Central memory CD8-positive, alpha-beta T cell (primary cell): Measurements from ENCODE around the gene PGBD1.
"Not testable (repeated sequence)": the region's sequence is repeated elsewhere in the genome, so short reads cannot be mapped to it uniquely, and the experiment has no call there.

ENCODE experiments used
- ATAC-seq: fragments of 150-1000 bp; cut with Tn5 transposase; replicated peaks from 2 replicates; pipeline ENCODE4 v1.10.0; 2022; ENCODE audit warnings: mild to moderate bottlenecking, moderate FRiP score, moderate number of reproducible peaks; ENCODE audit not compliant: poor library complexity, severe bottlenecking; ENCODE audit errors: extremely low read depth
- DNase-seq, 2 donors: peaks; one replicate each; pipeline ENCODE4 v3.0.0; 2021; ENCODE audit warnings: low spot score in 2 of 2
- H3K27ac Mint-ChIP-seq: one replicate; pipeline ENCODE4 v1.8.0; 2022; ENCODE audit warnings: low read depth, mild to moderate bottlenecking, moderate library complexity, mixed read lengths
- H3K27me3 Mint-ChIP-seq: one replicate; pipeline ENCODE4 v1.8.0; 2022; ENCODE audit warnings: mixed read lengths
- H3K36me3 Mint-ChIP-seq: one replicate; pipeline ENCODE4 v1.8.0; 2022; ENCODE audit warnings: mild to moderate bottlenecking, moderate library complexity, mixed read lengths; ENCODE audit not compliant: insufficient read depth
- H3K4me1 Mint-ChIP-seq: one replicate; pipeline ENCODE4 v1.8.0; 2022; ENCODE audit warnings: mixed read lengths
- H3K4me3 Mint-ChIP-seq: one replicate; pipeline ENCODE4 v1.8.0; 2022; ENCODE audit warnings: mild to moderate bottlenecking, moderate library complexity, mixed read lengths
- H3K9me3 Mint-ChIP-seq: one replicate; pipeline ENCODE4 v1.8.0; 2022; ENCODE audit warnings: mixed read lengths

PGBD1 gene

GRCh38 chr6:28291573-28291972 is 10.2 kb downstream of the PGBD1 start:
- DNase-seq: no peak
- Mint-ChIP-seq H3K27me3 (no peaks in the 10 kb centered on the region), H3K9me3 (no peaks in the 10 kb centered on the region), H3K4me3 (no peak overlapping the region), H3K36me3 (no peaks in the 10 kb centered on the region), H3K27ac (no peak overlapping the region), H3K4me1 (no peaks in the 10 kb centered on the region)
- no peak for ATAC-seq

DNA sequence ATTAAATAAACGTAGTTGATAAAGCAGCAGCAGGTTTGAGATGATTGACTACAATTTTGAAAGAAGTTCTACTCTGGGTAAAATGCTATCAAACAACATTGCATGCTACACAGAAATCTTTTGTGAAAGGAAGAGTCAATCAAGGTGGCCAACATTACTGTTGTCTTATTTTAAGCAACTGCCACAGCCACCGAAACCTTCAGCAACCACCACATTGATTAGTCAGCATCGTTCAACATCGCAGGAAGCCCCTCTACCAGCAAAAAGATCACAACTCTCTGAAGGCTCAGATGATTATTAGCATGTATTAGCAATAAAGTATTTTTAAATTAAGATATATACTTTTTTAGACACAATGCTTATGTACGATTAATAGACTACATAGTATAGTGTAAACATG is 14.0 kb downstream of the PGBD1 start:
- Mint-ChIP-seq H3K27me3 (no peaks in the 10 kb centered on the region), H3K9me3 (no peaks in the 10 kb centered on the region), H3K4me3 (no peak overlapping the region), H3K4me1 (no peaks in the 10 kb centered on the region), H3K36me3 (no peaks in the 10 kb centered on the region), H3K27ac (no peak overlapping the region)
- DNase-seq (no peak), ATAC-seq (no peak)

DNA sequence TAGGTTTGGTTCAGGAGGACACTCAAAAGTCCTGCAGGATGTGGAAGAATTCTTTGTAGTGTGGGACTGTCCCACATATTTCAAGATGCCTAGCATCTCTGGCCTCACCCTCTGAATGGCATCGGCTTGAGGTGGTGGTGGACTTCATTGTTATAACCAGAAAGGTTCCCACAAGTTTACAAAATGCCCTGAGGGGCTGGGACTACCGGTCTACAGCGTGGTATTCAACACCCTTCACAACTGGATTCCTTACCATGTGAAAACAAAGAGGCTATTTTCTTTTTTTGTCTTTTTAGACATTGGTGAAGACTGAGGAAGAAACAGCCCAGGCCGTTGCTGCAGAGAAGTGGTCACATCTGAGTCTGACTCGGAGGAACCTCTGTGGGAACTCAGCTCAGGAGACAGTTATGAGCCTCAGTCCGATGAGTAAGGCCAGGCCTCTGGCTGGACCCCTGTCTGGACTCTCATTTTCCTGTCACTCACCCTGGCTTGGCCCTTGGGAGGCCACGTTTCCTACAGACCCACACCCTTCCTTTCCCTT is 15.2 kb downstream of the PGBD1 start:
- ATAC-seq: no peak
- H3K27me3 Mint-ChIP-seq: no peaks in the 10 kb centered on the region
- H3K27ac Mint-ChIP-seq: no peak overlapping the region
- H3K9me3 Mint-ChIP-seq: no peaks in the 10 kb centered on the region
- no peak overlapping the region for H3K4me3 Mint-ChIP-seq
- no peak for DNase-seq
- H3K4me1 Mint-ChIP-seq: no peaks in the 10 kb centered on the region
- H3K36me3 Mint-ChIP-seq: no peaks in the 10 kb centered on the region

DNA sequence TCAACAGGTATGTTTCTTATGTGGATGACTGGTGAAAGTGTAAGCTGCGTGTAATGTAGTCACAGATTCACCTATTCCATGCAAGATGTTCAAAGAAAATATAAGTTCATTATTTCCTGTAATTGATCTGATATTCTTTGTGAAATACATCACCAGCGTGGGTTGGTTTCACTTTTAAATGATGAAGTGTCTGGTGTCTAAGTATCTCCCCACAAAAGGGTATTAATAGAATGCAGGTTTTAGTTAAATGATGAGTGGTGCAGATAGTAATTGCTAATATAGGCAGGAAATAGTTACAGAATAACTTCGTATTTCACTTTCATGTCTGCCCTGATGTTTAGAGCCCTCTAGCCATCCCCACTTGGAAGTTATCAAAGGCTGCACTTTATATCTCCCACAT is 22.2 kb downstream of the PGBD1 start:
- peak overlapping the region; percentile 3 for H3K4me3 Mint-ChIP-seq
- H3K27ac Mint-ChIP-seq: no peak overlapping the region

GRCh38 chr6:28306363-28306762 is 25.0 kb downstream of the PGBD1 start:
- not testable (repeated sequence) for H3K4me3 Mint-ChIP-seq, H3K36me3 Mint-ChIP-seq, DNase-seq, ATAC-seq, H3K27ac Mint-ChIP-seq, H3K9me3 Mint-ChIP-seq
- peaks cover 22% of the 10 kb centered on the region for H3K27me3 Mint-ChIP-seq
- peaks cover 16% of the 10 kb centered on the region for H3K4me1 Mint-ChIP-seq

More for the DNA sequence above, 22.2 kb downstream of the PGBD1 start:
- no peaks in the 10 kb centered on the region for H3K9me3 Mint-ChIP-seq
- peaks cover 16% of the 10 kb centered on the region for H3K4me1 Mint-ChIP-seq
- ATAC-seq: peak; percentile 56
- no peak for DNase-seq
- no peaks in the 10 kb centered on the region for H3K27me3 Mint-ChIP-seq
- H3K36me3 Mint-ChIP-seq: no peaks in the 10 kb centered on the region

DNA sequence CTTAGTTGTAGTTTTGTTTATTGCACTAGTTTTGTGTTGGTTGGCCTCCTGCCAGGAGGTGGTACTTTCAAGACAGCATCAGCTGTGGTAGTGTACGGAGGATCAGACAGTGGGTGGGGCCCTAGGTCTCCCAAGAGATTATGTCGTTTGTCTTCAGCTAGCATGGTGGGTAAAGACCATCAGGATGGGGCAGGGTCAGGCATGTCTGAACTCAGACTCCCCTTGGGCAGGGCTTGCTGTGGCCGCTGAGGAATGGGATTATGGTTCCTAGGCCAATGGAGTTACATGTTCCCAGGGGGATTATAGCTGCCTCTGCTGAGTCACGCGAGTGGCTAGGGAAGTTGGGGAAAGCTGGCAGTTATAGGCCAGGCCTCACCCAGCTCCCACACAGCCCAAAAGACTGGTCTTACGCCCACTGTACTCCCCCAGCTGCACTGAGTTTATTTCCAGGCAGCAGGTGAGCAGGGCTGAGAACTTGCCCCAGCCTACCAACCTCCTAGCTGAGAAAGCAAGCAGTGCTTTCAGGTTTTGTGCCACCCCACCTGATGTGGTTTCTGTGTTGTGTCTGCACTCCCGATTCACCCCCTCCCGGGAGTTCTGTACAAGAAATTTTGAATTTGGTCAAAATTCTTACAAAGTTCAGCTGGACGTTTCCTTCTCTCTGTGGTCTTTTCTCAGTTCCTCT is 29.9 kb downstream of the PGBD1 start:
- ATAC-seq: no peak
- Mint-ChIP-seq H3K9me3 (no peaks in the 10 kb centered on the region), H3K27ac (no peak overlapping the region), H3K36me3 (no peaks in the 10 kb centered on the region), H3K4me1 (no peaks in the 10 kb centered on the region), H3K27me3 (peaks cover 58% of the 10 kb centered on the region), H3K4me3 (no peak overlapping the region)
- no peak for DNase-seq

GRCh38 chr6:28312939-28313338 is 31.6 kb downstream of the PGBD1 start:
- DNase-seq: no peak
- Mint-ChIP-seq H3K9me3 (no peaks in the 10 kb centered on the region), H3K4me3 (no peak overlapping the region), H3K36me3 (no peaks in the 10 kb centered on the region), H3K27ac (no peak overlapping the region), H3K27me3 (peaks cover 74% of the 10 kb centered on the region), H3K4me1 (no peaks in the 10 kb centered on the region)
- no peak for ATAC-seq

DNA sequence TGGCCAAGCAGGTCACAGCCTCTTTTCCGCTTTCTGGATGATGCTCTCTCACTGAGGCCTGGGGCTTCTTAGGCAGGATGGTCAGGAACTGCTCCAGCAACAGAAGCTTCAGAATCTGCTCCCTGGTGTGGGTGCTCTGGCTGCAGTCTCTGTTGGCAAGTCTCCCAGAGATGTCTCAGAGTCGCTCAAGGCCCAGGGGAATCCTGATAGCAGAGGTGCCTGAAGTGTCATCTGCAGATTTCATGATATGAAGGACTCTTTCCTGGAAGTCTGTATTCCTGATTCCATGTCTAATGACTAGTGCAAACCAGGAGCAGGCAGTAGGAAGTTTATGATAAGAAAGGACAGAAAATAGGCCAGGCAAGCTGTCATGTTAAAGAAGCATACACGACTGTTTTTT is 34.3 kb downstream of the PGBD1 start:
- no peak for DNase-seq
- Mint-ChIP-seq H3K27ac (no peak overlapping the region), H3K36me3 (no peaks in the 10 kb centered on the region), H3K4me3 (no peak overlapping the region), H3K9me3 (no peaks in the 10 kb centered on the region), H3K4me1 (no peaks in the 10 kb centered on the region), H3K27me3 (peaks cover 61% of the 10 kb centered on the region)
- no peak for ATAC-seq

- not testable (repeated sequence) for ATAC-seq, H3K9me3 Mint-ChIP-seq, H3K4me1 Mint-ChIP-seq
Observed at GRCh38 chr6:28317866-28318265, 36.5 kb downstream of the PGBD1 start.

DNA sequence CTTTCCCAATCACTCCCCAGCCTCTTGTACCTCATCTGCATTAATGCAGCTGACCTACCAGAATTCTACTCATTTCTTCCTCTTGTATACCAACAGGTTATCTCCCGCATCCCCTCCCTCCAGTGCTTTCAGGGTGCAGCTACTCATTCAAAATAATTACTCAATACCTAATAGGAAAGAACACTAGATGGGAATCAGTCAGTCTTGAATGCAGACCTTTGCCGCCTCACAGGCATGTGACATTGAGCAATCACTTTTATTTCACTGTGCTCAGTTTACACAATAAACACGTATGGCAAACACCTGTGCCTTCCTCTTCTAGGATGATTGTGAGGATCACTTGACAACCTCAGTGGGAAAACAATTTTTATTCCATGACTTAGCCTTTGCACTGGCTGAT is 41.3 kb downstream of the PGBD1 start:
- ATAC-seq (no peak), DNase-seq (no peak)
- peaks cover 13% of the 10 kb centered on the region for H3K9me3 Mint-ChIP-seq
- H3K4me3 Mint-ChIP-seq: no peak overlapping the region
- H3K27me3 Mint-ChIP-seq: peaks cover 20% of the 10 kb centered on the region
- no peak overlapping the region for H3K27ac Mint-ChIP-seq
- no peaks in the 10 kb centered on the region for H3K36me3 Mint-ChIP-seq
- no peaks in the 10 kb centered on the region for H3K4me1 Mint-ChIP-seq

More at GRCh38 chr6:28317866-28318265, 36.5 kb downstream of the PGBD1 start:
- H3K36me3 Mint-ChIP-seq, H3K27ac Mint-ChIP-seq, DNase-seq, H3K4me3 Mint-ChIP-seq: not testable (repeated sequence)
- peaks cover 49% of the 10 kb centered on the region for H3K27me3 Mint-ChIP-seq

- Mint-ChIP-seq H3K27me3 (peaks cover 16% of the 10 kb centered on the region), H3K9me3 (peaks cover 18% of the 10 kb centered on the region), H3K4me3 (no peak overlapping the region), H3K27ac (no peak overlapping the region), H3K4me1 (no peaks in the 10 kb centered on the region), H3K36me3 (no peaks in the 10 kb centered on the region)
- DNase-seq: no peak
- no peak for ATAC-seq
Observed at GRCh38 chr6:28323813-28324424, 42.5 kb downstream of the PGBD1 start.

GRCh38 chr6:28326371-28326948 is 45.1 kb downstream of the PGBD1 start:
- Mint-ChIP-seq H3K4me3 (no peak overlapping the region), H3K27ac (no peak overlapping the region), H3K4me1 (no peaks in the 10 kb centered on the region), H3K27me3 (peaks cover 16% of the 10 kb centered on the region), H3K36me3 (no peaks in the 10 kb centered on the region), H3K9me3 (peaks cover 20% of the 10 kb centered on the region)
- DNase-seq (no peak), ATAC-seq (no peak)

DNA sequence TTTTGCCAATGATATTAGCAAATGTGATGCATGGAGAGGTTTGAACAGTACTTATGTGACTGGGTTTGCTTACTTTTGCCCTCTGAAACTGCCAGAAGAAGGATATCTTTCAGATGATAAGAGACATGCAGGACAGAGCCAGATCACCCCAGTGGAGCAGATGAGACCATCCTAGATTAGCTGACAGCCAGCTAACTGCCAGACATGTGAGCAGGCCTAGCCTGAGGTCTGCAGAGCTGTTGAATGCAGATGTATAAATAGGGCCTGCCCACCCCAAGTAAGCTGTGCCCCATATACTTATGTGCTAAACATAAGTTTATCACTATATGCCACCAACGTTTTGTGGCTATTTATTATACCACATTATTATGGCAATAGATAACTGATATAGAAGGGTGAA is 48.7 kb downstream of the PGBD1 start:
- H3K4me3 Mint-ChIP-seq: no peak overlapping the region
- no peaks in the 10 kb centered on the region for H3K36me3 Mint-ChIP-seq
- H3K27ac Mint-ChIP-seq: no peak overlapping the region
- H3K4me1 Mint-ChIP-seq: peaks cover 9% of the 10 kb centered on the region
- no peaks in the 10 kb centered on the region for H3K27me3 Mint-ChIP-seq
- ATAC-seq: no peak
- peaks cover 20% of the 10 kb centered on the region for H3K9me3 Mint-ChIP-seq
- no peak for DNase-seq
